GM10266 (cell line): ENCODE measurements around the gene S100G.
"Not testable (repeated sequence)": the region's sequence is repeated elsewhere in the genome, so short reads cannot be mapped to it uniquely, and the experiment has no call there.

Experiments
- DNase-seq: peaks from one replicate; pipeline ENCODE4 v3.0.0; 2012; ENCODE audit errors: extremely low spot score
- TF ChIP-seq, protein P1 (sequence below): IDR thresholded peaks from 2 replicates; pipeline ENCODE4 v1.5.1; 2012; ENCODE audit warnings: mild to moderate bottlenecking, low read depth; ENCODE audit not compliant: control insufficient read depth, insufficient read depth; ENCODE audit errors: missing control alignments

The S100G gene

DNA sequence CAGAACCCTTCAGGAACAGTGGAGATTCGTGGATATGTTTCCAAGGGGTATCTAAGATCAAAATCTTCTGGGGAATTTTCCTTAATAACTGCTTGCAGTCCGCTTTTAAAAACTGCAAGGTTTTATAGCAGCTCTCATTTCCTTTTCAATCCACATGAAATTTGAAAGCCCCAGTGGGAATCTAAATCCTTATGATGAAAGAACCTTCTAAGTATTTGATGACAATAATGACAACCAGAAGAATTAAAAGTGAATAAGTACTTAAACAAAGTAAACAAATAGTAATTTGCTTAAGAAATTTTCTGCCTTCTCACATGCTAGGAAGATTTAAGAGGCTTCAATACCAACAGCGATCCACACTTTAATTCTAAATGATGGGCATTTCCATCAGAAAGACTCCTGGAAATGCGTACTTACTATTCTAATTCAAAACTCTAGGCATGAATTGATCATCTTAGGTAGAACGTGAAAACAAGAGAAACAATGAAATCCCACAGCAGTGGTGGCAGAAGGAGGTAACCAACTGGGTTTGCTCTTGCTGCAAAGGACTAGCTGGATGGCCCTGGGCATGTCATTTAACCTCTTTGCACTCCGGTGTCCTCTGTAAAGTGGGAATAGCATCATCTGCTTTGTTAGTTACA lies 37.6 kb upstream of the S100G start:
- TF ChIP-seq, protein P1, sequence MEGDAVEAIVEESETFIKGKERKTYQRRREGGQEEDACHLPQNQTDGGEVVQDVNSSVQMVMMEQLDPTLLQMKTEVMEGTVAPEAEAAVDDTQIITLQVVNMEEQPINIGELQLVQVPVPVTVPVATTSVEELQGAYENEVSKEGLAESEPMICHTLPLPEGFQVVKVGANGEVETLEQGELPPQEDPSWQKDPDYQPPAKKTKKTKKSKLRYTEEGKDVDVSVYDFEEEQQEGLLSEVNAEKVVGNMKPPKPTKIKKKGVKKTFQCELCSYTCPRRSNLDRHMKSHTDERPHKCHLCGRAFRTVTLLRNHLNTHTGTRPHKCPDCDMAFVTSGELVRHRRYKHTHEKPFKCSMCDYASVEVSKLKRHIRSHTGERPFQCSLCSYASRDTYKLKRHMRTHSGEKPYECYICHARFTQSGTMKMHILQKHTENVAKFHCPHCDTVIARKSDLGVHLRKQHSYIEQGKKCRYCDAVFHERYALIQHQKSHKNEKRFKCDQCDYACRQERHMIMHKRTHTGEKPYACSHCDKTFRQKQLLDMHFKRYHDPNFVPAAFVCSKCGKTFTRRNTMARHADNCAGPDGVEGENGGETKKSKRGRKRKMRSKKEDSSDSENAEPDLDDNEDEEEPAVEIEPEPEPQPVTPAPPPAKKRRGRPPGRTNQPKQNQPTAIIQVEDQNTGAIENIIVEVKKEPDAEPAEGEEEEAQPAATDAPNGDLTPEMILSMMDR, result no peak
- no peak for DNase-seq

DNA sequence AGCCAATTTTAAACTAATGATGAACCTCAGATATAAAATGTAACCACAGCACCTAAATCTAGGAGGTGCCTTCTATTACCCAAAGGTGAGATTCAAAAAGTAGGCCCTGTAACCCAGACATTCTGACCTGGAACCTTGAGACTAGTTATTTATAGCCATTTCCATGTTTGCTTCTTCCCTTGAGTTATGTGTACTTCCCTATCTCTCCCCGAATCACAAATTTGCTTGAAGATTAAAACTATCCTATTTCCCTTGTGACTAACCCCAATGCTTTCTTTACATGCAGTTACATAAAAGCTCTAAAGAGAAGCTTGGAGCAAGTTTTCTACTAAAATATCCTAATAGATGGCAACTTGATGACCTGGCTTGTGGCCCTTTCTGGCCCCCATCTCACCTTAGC lies 32.6 kb upstream of the S100G start:
- no peak for DNase-seq
- TF ChIP-seq, protein P1, result no peak

DNA sequence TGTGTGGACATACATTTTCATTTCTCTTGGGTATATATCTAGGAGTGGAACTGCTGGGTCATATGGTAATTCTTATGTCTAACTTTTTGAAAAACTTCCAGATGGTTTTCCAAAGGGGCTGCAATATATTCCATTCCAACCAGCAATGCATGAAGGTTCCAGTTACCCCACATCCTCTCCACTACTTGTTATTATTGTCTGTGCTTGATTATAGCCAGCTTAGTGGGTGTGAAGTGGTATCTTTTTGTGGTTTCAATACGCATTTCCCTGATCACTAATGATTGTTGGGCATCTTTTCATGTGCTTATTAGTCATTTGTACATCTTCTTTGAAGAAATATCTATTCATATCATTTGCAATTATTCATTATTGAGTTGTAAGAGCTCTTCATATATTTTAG lies 31.5 kb upstream of the S100G start:
- DNase-seq, result no peak

DNA sequence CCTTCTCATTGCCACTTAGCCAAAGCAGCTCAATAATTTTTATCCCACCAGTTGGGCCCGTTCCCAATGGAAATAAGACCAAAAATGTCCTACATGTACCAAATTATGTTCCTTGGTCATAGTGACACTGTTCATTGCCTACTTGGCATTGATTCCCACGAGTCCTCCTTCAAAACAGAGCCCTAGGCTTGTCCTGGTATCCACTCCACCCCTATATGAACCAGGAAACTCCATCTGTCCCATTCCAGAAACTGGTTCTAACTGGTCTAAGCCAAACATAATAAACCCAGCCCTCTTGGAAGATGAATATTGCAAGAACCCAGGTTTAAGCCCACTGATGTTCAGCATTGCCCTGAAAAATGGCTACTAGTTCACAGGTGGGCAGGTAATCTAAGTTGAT lies 30.9 kb upstream of the S100G start:
- TF ChIP-seq, protein P1, result no peak
- DNase-seq, result no peak

More for the DNA sequence above, 31.5 kb upstream of the S100G start:
- TF ChIP-seq, protein P1, result no peak

DNA sequence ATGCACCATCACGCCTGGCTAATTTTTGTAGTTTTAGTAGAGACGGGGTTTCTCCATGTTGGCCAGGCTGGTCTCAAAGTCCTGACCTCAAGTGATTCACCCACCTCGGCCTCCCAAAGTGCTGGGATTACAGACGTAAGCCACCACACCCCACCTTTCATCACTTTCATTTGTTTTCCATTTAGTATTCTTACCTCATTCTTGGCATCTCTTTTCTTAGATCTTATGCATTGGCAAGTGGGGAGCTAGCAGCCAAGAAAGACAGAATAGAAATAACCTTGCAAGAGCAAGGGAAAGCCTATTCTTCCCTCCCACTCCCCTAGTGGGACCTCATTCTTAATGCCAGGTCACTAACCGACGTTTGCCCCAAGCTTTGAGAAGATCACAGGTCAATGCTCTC lies 21.4 kb upstream of the S100G start:
- DNase-seq, result not testable (repeated sequence)

DNA sequence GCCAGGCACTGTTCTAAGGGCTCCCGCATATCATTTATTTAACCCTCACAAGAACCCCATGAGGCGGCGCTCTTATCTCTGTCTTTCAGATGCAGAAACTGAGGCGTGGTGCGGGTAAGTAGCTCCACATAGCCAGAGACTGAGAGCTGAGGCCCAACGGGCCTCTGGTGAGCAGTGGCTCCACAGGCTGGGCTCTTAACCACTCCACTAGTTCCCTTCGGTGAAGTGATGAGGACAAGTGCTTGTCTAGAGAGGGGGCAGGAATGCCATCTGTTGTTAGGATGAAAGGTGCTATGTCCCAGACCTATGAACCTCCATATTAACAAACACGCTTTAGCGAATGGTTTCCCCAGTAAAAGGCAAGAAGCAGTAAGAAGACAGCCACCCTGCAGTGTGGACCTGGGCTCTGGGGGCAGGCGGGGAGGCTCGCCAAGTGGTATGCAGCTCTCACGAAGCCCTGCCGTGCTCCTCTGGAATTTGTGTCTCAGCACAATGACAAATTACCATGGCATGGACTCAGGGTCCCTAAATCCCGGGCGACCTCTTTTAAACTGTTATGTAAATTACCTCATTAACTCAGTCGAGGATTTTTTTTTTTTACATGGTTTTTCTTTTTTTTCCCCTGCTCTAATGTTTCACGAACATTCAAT lies 20.9 kb upstream of the S100G start:
- TF ChIP-seq, protein P1, result no peak
- DNase-seq, result no peak

DNA sequence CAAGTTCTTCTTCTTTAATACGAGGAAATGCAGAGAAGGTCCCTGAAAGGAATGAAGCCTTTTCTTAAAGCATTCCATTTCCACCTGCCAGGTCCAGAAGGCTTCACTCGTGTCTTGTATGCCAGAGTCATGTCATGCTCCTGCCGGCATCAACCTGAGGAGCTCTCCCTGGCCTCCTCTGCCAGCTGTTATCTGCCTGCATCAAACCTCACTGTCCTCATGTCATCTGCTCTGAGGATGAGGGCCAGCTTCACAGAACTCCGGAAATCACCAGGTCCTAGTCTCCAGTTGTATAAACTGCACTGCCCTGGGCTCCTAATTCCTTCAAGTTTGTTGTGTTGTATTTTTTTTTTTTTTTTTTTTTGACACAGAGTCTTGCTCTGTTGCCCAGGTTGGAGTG lies 20.0 kb upstream of the S100G start:
- TF ChIP-seq, protein P1, result no peak
- DNase-seq, result no peak
